GM12891 (cell line): ENCODE data around the gene NR1I2.

Experiments
- POLR2A ChIP-seq: IDR thresholded peaks from 2 replicates; pipeline ENCODE4 v1.6.1; 2011; ENCODE audit warnings: low read depth, low read length, control low read depth
- POLR2AphosphoS5 ChIP-seq: IDR thresholded peaks from 2 replicates; pipeline ENCODE4 v1.6.1; 2011; ENCODE audit warnings: low read depth, low read length, control low read depth
- TAF1 ChIP-seq: IDR thresholded peaks from 2 replicates; pipeline ENCODE4 v1.6.1; 2011; ENCODE audit warnings: low read depth, low read length, control low read depth

DNA sequence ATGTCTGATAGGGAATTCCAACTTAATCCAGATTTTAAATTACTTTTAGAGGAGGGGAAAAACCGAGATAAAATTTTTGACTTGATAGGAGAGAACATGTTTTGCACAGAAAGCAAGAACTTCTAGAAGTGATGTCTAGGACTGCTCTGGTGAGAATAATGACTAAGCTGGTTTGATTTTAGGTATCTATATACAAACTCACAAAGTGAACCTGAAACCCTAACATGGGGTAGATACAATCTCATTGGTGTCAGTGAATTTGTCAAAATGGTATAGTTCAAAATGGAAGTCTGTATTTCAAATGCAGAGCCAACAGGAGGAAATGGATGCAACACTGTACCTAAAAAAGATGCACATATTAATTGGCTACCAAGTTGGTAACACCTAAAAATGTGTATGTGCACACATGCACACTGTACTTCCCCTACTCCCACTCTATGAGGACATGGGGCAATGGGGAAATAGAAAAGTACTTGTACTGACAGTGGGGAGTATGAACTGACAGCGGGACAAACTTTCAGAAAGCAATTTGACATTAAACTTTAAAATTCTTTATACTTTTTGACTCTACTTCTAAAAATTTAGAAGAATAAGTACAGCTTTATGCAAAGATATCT, 53.0 kb downstream of the NR1I2 start:
- TF ChIP-seq POLR2A: no peak
- no peak for TF ChIP-seq POLR2AphosphoS5
- no peak for TF ChIP-seq TAF1
